ENCODE results near the gene TBC1D22A.

TBC1D22A gene

DNA sequence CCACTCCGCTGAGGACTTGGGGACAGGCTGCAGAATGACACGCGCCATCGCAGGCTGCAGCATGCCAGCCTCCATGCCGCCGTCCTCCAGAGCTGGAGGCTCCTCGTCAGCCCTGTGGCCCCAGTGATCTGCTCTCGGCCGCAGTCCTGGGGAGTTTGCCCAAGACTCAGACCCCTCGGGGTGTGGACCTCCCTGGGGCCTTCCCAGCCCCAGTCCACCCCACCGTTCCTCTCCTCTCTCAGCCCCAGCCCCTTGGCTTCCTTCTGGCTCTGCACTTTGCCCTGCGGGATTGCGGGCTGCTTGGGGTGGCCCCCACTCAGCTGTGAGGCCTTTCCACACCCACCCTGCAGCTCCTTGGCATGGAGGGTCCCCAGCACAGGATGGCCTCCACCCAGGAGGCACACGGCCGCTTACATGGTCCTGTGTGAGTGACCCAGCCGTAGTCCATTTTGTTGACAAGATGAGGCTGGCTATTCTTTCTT is 414.9 kb downstream of the TBC1D22A start:
- DNase-seq = no peak

DNA sequence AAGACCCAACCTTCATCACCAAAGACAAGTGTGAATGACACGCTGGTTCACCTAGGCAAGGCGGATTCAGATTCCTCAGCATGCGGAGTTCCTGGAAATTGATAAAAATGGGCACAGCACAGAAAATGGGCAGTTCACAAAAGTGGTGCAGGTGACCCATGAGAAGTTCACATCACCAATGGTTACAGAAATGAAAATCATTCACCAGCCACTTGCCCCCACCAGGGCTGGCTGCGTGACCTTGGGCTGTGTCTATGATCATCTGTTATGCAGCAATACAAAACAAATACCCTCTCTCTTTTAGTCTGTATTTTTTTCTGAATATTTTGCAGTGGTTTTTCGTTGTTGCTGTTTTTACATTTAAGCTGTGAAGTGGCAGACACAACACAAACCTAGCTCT is 415.9 kb downstream of the TBC1D22A start:
- no peak for DNase-seq

- DNase-seq = no peak
These were observed 418.3 kb downstream of the TBC1D22A start for GRCh38 chr22:47180796-47181195.

GRCh38 chr22:47187176-47187957 is 424.9 kb downstream of the TBC1D22A start:
- DNase-seq = no peak

- peak; percentile 34 for DNase-seq
These were observed 426.0 kb downstream of the TBC1D22A start for GRCh38 chr22:47188261-47189055.

- DNase-seq = peak; percentile 11
These were observed 426.8 kb downstream of the TBC1D22A start for GRCh38 chr22:47189056-47189916.

DNA sequence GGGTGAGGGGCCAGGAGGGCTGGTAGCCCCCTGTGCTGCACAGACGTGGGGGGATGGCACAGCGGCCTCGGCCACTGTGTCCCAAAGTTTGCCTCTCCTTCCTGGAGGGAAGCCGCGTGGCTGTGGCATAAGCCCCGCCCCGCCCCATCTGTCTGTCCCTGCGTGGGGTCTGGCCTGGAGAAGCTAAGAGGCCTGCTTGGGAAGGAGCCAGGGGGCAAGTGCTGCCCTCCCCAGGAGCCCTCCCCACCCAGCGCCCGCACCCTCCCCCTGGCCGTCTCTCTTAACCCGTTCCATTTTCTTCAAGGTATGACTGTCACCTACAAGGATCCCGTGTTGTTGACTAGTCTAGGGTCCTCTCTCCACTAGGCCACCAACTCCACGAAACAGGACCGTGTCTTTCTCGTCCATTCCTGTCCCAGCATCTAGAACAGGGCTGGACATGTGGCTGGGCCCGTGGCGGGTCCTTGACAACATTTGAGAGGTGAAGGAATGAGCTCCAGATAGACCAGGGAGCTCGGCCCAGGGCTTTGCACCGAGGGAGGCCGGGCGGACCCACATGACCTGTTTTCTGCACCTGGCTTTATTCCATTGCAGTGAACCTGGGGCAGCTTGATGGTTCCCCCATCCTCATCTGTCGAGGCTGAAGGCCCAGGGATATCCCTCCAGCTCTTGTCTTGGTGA is 428.0 kb downstream of the TBC1D22A start:
- DNase-seq = no peak

DNA sequence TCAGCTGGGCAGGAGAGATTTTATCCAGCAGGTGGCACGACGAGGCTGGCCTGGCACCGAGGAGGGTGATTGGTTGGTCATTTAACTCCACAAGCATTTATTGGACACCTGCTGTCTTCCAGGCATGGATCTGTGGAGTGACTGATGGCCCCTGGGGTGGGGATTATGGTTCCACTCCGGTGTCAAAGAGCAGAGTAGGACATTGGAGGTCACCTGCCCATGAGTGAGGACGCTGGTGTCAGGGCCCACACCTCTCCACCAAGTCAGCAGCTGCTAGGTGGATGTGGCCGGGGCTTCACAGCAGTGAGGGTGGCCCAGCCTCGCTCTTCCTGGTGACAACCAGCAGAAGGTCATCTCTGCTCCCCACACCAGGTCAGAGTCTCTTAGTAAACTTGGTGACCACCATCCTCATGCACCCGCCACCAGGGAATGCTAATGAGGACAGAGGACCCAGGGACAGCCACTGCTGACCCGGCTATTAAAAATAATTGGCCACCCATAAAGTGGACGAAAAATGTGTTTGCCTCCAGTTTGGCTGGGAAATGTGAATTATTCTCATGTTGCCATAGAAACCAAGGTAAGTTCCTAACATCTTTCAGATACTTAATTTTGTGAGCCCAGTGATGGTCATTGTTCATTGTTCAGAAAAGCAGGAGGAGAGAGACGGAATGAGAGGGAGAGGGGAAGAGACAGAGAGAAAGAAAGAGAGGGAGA is 428.7 kb downstream of the TBC1D22A start:
- no peak for DNase-seq

DNA sequence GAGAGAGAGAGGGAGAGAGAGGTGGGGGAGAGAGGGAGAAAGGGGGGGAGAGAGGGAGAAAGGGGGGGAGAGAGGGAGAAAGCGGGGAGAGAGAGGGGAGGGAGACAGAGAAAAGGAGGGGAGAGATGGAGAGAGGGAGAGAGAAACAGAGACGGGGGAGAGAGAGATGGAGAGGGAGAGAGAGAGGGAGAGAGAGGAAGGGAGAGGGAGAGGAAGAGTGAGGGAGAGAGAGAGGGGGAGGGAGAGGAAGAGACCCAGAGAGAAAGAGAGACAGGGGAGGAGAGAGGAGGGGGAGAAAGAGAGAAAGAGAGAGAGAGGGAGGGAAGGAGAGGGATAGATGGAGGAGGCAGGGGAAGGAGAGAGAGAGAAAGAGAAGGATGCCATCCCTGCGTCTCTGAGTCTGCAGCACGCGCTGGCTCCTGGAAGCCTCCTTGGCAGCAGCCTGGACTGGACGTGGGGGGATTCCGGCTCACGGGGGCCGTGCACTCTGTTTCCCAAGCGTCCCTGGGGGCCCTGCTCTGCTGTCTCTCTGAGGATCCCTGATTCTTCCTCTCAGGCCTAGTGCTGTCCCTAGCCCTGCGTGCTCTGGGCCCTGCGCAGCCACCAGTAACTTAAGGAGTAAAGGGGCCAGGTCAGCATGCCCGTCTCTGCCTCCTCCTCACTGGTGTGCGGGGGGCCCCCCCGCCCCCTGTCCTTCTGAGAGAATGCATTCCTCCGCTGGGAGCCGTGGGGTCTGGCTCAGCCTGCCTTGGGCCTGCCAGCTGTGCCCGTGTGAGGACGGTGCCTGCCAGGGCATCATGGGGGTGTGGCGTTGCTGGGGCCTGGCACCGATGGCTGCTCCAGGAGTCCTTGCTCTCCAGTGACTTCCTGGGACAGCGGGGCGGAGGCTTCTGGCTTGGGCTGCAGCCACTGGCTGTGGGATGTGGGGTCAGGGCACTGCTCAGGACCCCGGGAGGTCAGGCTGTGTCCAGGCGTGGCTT is 429.5 kb downstream of the TBC1D22A start:
- DNase-seq = peak; percentile 63

- DNase-seq = peak; percentile 88
These were observed 430.4 kb downstream of the TBC1D22A start for GRCh38 chr22:47192651-47193437.

DNA sequence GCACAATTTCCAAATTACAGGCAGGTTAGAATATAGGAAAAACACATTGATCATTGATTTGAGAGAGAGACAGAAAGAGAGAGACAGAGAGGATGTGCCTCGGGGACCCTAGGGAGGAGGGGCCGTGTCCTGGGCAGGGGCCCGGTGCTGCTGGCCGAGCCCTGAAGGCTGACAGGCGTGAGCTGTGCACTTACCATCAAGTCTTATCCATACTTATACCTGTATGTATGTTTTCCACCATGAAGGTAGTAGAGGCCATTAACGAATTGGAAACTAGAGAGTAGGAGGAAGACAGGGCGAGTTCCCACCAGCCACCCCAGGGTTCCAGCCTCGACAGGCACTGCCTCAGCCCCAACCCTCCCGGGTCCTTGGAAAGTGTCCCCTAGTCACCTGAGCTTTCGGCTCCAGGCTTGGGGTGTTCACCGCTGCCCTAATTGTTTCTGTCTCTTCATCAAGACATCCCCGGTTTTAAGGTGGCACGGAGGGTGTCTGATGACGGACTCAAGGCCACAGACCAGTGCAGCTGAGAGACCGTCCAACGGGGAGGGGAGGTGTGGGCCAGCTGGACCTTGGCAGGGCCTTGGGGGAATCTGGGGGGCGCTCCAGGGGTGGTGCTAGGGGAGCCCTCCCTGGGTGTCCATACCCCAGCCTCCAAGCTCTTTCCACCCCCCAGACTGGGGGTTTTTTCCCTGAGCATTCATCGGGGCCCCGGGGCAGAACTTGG is 431.3 kb downstream of the TBC1D22A start:
- no peak for DNase-seq

DNA sequence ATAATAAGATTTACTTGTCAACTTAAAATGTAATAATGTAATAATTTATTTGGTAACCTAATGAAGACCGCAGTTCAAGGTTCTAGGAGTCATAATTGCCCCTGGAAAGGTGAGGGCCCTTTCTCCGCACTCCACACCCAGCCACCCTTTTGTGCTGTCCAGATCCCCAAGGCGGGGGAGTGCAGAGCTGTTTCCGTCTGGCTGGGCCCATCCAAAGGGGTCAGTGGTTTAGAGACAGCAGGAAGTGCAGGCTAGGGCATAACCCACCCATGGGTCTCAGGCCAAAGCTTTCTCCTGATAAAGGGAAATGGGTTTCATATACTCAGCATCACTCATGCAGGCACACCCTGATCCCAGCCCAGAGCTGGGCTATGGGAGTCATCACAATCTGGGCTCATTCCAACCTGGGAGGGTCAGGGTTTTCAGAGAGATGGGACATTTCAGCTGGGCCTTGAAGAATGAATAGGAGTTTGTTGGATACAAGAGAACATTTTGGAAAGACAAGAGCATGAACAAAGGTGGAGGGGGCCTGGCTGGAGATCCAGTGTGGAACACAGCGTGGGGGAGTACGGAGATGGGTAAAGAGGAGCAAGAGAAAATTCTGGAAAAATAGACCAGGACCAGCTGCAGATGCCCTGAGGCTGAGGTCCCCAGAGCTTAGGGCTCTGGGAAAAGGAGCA is 432.2 kb downstream of the TBC1D22A start:
- no peak for DNase-seq

DNA sequence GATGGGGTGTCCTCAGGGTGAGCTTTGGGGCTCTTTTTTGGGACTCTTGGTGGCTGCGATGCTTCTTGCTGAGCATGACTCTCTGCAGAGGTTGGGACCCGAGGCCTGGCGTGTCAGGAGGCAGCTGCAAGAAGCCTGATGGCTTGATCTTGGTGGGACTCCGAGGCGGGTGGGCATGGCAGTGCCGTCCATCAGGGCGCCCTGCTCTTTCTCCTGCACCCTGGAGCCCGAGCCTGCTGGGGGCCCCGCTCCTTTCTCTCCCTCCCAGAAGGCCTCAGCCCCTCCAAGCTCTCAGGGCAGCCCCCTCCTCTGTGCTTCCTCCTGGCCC is 432.7 kb downstream of the TBC1D22A start:
- DNase-seq = no peak

- no peak for DNase-seq
These were observed 433.2 kb downstream of the TBC1D22A start for GRCh38 chr22:47195484-47196165.

DNA sequence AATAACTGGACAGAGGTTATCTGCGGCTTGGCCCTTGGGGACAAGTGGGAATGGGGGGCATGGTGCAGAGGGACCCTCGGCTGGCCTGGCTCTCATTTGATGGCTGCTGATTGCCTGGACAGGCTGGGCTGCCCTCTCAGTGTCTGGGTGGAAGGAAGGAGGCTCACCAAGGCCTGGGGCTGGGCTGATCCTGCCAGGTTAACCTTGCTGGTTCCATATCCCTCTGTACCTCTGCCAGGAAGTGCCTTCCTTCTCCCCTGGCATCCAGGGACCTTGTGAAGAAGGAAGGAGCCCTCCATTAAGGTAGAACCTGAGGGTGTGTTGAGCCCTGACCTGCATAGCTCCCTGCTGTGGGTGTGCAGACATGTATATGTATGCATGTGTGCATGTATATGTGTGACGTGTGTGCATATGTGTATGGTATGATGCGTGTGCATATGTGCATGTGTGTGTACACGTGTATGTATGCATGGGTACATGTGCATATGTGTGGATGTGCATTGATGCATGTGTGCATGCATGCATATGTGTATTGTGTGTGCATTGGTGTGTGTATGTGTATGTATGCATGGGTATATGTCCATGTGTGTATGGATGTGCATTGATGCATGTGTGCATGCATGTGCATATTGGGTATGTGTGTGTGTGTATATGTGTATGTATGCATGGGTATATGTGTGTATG is 433.9 kb downstream of the TBC1D22A start:
- DNase-seq = no peak

GRCh38 chr22:47196881-47197772 is 434.7 kb downstream of the TBC1D22A start:
- DNase-seq = no peak
